Common myeloid progenitor, CD34-positive (primary cell): ENCODE measurements around the gene ADGRE1.
"Not testable (repeated sequence)": the region's sequence is repeated elsewhere in the genome, so short reads cannot be mapped to it uniquely, and the experiment has no call there.

Source experiments
- CTCF ChIA-PET: fragments of 350-600 bp; sonication (Branson Sonifier 250); formaldehyde crosslinking; loops from one replicate; lab custom pipeline; 2021; ENCODE audit warnings: antibody characterized with exemption; lab: Charles Lee
- POLR2A ChIA-PET: fragments of 350-600 bp; sonication (Branson Sonifier 250); formaldehyde crosslinking; loops from one replicate; lab custom pipeline; 2021; ENCODE audit warnings: antibody characterized with exemption; lab: Charles Lee
- DNase-seq, 3 donors: peaks; one replicate each; pipeline versions ENCODE4 v3.0.0 to v3.0.0-alpha.2; 2013
- H3K27ac ChIP-seq, 2 experiments: 1 replicate in 1 of 2; 2 replicates in 1 of 2; pipeline ENCODE4 v1.7.0; 2013; ENCODE audit warnings: inconsistent platforms in 2 of 2, low read length in 2 of 2, mild to moderate bottlenecking in 2 of 2, low read depth in 1 of 2, moderate library complexity in 1 of 2; ENCODE audit not compliant: severe bottlenecking in 2 of 2, insufficient read depth in 1 of 2, poor library complexity in 1 of 2
- H3K27me3 ChIP-seq, 5 experiments: replicated peaks in 2 of 5; 1 replicate in 3 of 5; 2 replicates in 2 of 5; pipeline versions ENCODE4 v1.6.1 to v1.7.0; 2013; ENCODE audit warnings: low read length in 4 of 5, mild to moderate bottlenecking in 2 of 5, moderate library complexity in 2 of 5, inconsistent platforms in 1 of 5; ENCODE audit not compliant: insufficient read depth in 5 of 5, control insufficient read depth in 4 of 5
- H3K36me3 ChIP-seq, 4 experiments: 1 replicate in 2 of 4; 2 replicates in 2 of 4; pipeline versions ENCODE4 v1.6.1 to v1.7.0; 2013; ENCODE audit warnings: low read length in 3 of 4, control low read depth in 1 of 4, mild to moderate bottlenecking in 1 of 4; ENCODE audit not compliant: control insufficient read depth in 4 of 4, insufficient read depth in 4 of 4
- H3K4me1 ChIP-seq, 4 experiments: 1 replicate in 3 of 4; 2 replicates in 1 of 4; pipeline versions ENCODE4 v1.6.1 to v1.7.1; 2013; ENCODE audit warnings: low read length in 3 of 4, mild to moderate bottlenecking in 3 of 4, control low read depth in 1 of 4, inconsistent platforms in 1 of 4, moderate library complexity in 1 of 4; ENCODE audit not compliant: control insufficient read depth in 4 of 4, insufficient read depth in 4 of 4; ENCODE audit errors: control extremely low read depth in 1 of 4
- H3K4me3 ChIP-seq, 7 experiments: 1 replicate in 4 of 7; 2 replicates in 3 of 7; pipeline versions ENCODE4 v1.5.1 to v1.7.0; 2013; ENCODE audit warnings: mild to moderate bottlenecking in 7 of 7, low read length in 6 of 7, moderate library complexity in 6 of 7, inconsistent platforms in 2 of 7, low read depth in 2 of 7, control low read depth in 1 of 7; ENCODE audit not compliant: insufficient read depth in 4 of 7, control insufficient read depth in 1 of 7; ENCODE audit errors: extremely low read depth in 1 of 7
- H3K9me3 ChIP-seq, 5 experiments: 1 replicate in 4 of 5; 2 replicates in 1 of 5; pipeline versions ENCODE4 v1.6.1 to v1.7.1; 2013; ENCODE audit warnings: low read length in 4 of 5, mild to moderate bottlenecking in 2 of 5, inconsistent platforms in 1 of 5, low read depth in 1 of 5, moderate library complexity in 1 of 5; ENCODE audit not compliant: control insufficient read depth in 4 of 5, insufficient read depth in 2 of 5; ENCODE audit errors: control extremely low read depth in 1 of 5
- WGBS: methylation state at CpG from one replicate; pipeline ENCODE4 v1.1.5; 2013; ENCODE audit not compliant: insufficient coverage; 5-methylcytosine and 5-hydroxymethylcytosine counted together

The ADGRE1 gene

DNA sequence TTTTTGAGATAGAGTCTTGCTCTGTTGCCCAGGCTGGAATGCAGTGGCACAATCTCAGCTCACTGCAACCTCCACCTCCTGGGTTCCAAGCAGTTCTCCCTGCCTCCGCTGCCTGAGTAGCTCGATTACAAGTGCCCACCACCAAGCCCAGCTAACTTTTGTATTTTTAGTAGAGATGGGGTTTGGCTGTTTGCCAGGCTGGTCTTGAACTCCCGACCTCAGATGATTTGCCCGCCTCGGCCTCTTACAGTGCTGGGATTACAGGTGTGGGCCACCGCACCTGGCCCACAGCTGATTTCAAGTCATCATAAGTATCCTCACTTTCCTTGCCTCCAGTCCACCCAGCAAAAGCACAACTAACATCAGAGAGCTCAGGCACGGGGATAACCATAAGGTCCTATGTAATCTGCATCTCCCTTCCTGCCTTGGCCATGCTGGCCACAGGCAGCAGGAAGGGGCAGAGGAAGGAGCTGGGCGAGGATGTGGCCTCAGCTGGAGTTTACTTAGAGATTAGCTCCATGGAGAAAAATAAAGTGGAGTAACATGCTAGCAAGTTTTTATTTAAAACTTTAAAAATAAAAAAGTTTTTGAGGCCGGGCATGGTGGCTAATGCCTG lies 22.9 kb upstream of the ADGRE1 start:
- peaks cover 4 to 57% (median 48%) of the 10 kb centered on the region in 4 experiments for H3K4me1 ChIP-seq
- no peaks in the 10 kb centered on the region for H3K36me3 ChIP-seq
- peak overlapping the region in 2 of 7 experiments; percentile 4 to 45 for H3K4me3 ChIP-seq
- no peak overlapping the region for H3K27ac ChIP-seq
- peak in 2 of 3 donors; percentile 31 to 52 for DNase-seq
- ChIA-PET POLR2A (interaction anchor here (0.5 to 1.6 kb wide), 3 partner anchors 27 to 126 kb away, joined by 3 to 7 read pairs (median 3); no protein-coding TSS in a partner anchor), CTCF (interaction anchor here (0.7 to 4.5 kb wide), 25 partner anchors 12 to 383 kb away, joined by 3 to 31 read pairs (median 5); partner anchors contain the start of genes DENND1C, GPR108 and VAV1)
- no peaks in the 10 kb centered on the region for H3K9me3 ChIP-seq
- 26% methylated on average over 4 of the region's 9 CpGs for WGBS
- no peaks in the 10 kb centered on the region for H3K27me3 ChIP-seq

DNA sequence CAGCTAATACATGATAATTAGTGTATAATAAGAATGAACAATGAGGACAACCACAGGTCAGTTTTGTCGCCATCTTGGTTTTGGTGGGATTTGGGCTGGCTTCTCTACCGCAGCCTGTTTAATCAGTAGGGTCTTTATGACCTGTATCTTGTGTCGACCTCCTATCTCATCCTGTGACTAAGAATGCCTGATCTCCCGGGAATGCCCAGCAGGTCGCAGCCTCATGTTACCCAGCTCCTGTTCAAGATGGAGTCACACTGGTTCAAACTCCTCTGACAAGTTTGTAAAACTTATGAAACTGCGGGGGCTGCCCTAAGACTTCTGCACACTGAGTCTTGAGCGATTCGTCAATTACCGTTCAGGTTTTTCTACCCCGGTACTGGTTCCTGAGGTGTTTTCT lies 21.5 kb upstream of the ADGRE1 start:
- Histone ChIP-seq H3K27ac (no peak overlapping the region), H3K4me3 (no peak overlapping the region), H3K9me3 (no peaks in the 10 kb centered on the region), H3K36me3 (no peaks in the 10 kb centered on the region), H3K4me1 (peaks cover 4 to 61% (median 52%) of the 10 kb centered on the region in 4 experiments), H3K27me3 (no peaks in the 10 kb centered on the region)
- 92% methylated on average over 10 of the region's 10 CpGs for WGBS
- ChIA-PET POLR2A (no interaction called here), CTCF (interaction anchor here (0.7 to 2.2 kb wide), 4 partner anchors 24 to 97 kb away, joined by 3 to 10 read pairs (median 4); no protein-coding TSS in a partner anchor)
- DNase-seq, result no peak

- H3K4me1 ChIP-seq, result peaks cover 4 to 61% (median 49%) of the 10 kb centered on the region in 4 experiments
- 44% methylated on average over 6 of the region's 6 CpGs for WGBS
- no peaks in the 10 kb centered on the region for H3K27me3 ChIP-seq
- H3K27ac ChIP-seq, result peak overlapping the region in 1 of 2 experiments; percentile 73
- CTCF ChIA-PET, result interaction anchor here (1.3 to 1.7 kb wide), 2 partner anchors 23 to 128 kb away, joined by 3 to 4 read pairs; no protein-coding TSS in a partner anchor
- no peaks in the 10 kb centered on the region for H3K9me3 ChIP-seq
- no peaks in the 10 kb centered on the region for H3K36me3 ChIP-seq
- POLR2A ChIA-PET, result interaction anchor here (0.6 kb wide), 1 partner anchor 801 kb away, joined by 4 read pairs; no protein-coding TSS in a partner anchor
- DNase-seq, result no peak
- no peak overlapping the region for H3K4me3 ChIP-seq
Observed at GRCh38 chr19:6866741-6867151, 20.6 kb upstream of the ADGRE1 start.

DNA sequence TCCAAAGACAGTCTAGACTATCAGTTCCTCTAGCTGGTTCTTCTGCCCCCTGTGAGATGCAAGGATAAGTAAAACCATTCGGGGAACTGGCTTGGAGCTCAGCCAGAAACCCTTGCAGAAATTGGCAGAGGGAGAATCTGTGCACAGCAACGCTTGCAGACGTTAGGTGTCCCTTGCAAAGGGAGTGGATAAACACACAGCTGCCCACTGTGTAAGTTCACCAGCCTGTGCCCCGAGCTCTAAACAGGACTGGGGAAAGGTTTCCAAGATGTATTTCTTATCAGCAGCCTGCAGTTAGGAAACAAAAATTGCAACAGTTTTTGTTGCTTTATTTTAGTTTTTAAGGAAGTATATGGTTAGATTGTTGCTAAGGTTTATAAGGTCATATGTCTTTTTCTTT lies 19.0 kb upstream of the ADGRE1 start:
- peak overlapping the region; percentile 57 to 73 for H3K27ac ChIP-seq
- H3K4me1 ChIP-seq, result peaks cover 4 to 59% (median 47%) of the 10 kb centered on the region in 4 experiments
- ChIA-PET POLR2A (interaction anchor here (1.0 to 1.5 kb wide), 2 partner anchors 90 to 131 kb away, joined by 3 read pairs; partner anchors contain the start of gene GPR108), CTCF (interaction anchor here (0.5 to 1.7 kb wide), 13 partner anchors 9 to 650 kb away, joined by 3 to 9 read pairs (median 3); partner anchors contain the start of gene GPR108)
- H3K36me3 ChIP-seq, result no peaks in the 10 kb centered on the region
- WGBS, result 0% methylated on average over 4 of the region's 4 CpGs
- peak; percentile 83 to 98 (median 92) for DNase-seq
- peak overlapping the region in 3 of 7 experiments; percentile 20 to 45 (median 43) for H3K4me3 ChIP-seq
- H3K9me3 ChIP-seq, result no peaks in the 10 kb centered on the region
- no peaks in the 10 kb centered on the region for H3K27me3 ChIP-seq

DNA sequence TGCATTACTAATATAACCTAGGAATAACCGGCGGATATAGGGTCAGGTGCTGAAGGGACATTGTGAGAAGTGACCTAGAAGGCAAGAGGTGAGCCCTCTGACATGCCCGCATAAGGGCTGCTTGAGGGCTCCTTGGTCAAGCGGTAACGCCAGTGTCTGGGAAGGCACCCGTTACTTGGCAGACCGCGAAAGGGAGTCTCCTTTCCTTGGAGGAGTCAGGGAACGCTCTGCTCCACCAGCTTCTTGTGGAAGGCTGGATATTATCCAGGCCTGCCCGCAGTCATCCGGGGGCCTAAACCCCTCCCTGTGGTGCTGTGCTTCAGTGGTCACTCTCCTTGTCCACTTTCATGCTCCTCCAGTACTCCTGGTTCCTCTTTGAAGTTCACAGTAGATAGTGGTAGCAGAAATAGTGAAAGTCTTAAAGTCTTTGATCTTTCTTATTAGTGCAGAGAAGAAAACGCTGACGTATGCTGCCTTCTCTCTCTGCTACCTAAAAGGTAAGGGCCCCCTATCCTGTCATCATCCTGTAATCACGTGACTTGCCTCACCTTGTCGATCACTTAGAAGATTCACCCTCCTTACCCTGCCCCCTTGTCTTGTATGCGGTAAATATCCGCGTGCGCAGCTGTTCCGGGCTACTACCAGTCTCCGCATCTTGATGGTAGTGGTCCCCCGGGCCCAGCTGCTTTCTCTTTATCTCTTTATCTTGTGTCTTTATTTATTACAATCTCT lies 18.1 kb upstream of the ADGRE1 start:
- not testable (repeated sequence) for H3K27me3 ChIP-seq, H3K27ac ChIP-seq, H3K36me3 ChIP-seq, DNase-seq, H3K4me3 ChIP-seq, H3K9me3 ChIP-seq
- POLR2A ChIA-PET, result interaction anchor here (1.5 kb wide), 1 partner anchor 131 kb away, joined by 3 read pairs; the partner anchor contains the start of gene GPR108
- WGBS, result 89% methylated on average over 7 of the region's 22 CpGs
- H3K4me1 ChIP-seq, result peaks cover 4 to 51% (median 39%) of the 10 kb centered on the region in 4 experiments
- CTCF ChIA-PET, result interaction anchor here (1.1 to 1.7 kb wide), 4 partner anchors 21 to 131 kb away, joined by 3 to 9 read pairs (median 5); partner anchors contain the start of gene GPR108

GRCh38 chr19:6873708-6874431 lies 13.5 kb upstream of the ADGRE1 start:
- DNase-seq, result no peak
- Histone ChIP-seq H3K4me3 (no peak overlapping the region), H3K27ac (no peak overlapping the region), H3K27me3 (no peaks in the 10 kb centered on the region), H3K36me3 (no peaks in the 10 kb centered on the region), H3K9me3 (no peaks in the 10 kb centered on the region), H3K4me1 (peaks cover 0 to 25% (median 23%) of the 10 kb centered on the region in 4 experiments)
- 88% methylated on average over 6 of the region's 10 CpGs for WGBS
- CTCF ChIA-PET, result no interaction called here
- POLR2A ChIA-PET, result no interaction called here
